Stomach (tissue), 4 donors: ENCODE data around the gene ITGB2.

Source experiments
- POLR2A ChIP-seq, 4 donors: fragments of 450-650 bp; IDR thresholded peaks; one replicate each; pipeline ENCODE4 v1.6.1; 2016; ENCODE audit warnings: antibody characterized with exemption in 4 of 4, control low read depth in 2 of 4, mild to moderate bottlenecking in 1 of 4, moderate library complexity in 1 of 4
- TF ChIP-seq, protein P1 (sequence below), 7 experiments: fragments of 450-650 bp in 4 of 7; fragments of 200-600 bp in 3 of 7; sonication (generic) in 3 of 7; IDR thresholded peaks; one replicate each; pipeline ENCODE4 v1.5.1; 2016 to 2019; ENCODE audit warnings: antibody characterized with exemption in 7 of 7, control low read depth in 2 of 7, mild to moderate bottlenecking in 1 of 7

DNA sequence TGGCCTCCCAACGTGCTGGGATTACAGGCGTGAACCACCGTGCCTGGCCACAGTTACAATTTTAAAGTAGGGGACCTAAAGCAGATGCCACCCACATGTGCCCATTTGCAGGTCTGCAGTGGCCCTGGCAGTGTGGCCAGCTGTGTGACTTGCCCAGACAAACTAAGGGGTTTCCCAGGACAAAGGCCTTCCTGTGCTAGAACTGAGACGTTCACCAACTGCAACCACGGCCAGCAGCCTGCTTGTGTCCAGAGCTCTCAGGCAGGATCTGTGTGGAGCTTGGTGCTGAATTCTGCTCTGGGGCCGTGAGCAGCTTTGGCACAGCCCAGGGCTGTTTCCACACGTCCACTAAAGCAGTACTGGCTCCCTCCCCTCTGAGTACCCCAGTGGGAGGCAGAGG, 36.6 kb downstream of the ITGB2 start:
- TF ChIP-seq, protein P1, sequence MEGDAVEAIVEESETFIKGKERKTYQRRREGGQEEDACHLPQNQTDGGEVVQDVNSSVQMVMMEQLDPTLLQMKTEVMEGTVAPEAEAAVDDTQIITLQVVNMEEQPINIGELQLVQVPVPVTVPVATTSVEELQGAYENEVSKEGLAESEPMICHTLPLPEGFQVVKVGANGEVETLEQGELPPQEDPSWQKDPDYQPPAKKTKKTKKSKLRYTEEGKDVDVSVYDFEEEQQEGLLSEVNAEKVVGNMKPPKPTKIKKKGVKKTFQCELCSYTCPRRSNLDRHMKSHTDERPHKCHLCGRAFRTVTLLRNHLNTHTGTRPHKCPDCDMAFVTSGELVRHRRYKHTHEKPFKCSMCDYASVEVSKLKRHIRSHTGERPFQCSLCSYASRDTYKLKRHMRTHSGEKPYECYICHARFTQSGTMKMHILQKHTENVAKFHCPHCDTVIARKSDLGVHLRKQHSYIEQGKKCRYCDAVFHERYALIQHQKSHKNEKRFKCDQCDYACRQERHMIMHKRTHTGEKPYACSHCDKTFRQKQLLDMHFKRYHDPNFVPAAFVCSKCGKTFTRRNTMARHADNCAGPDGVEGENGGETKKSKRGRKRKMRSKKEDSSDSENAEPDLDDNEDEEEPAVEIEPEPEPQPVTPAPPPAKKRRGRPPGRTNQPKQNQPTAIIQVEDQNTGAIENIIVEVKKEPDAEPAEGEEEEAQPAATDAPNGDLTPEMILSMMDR (IDR thresholded peaks at IDR 0.05), result no peak
- TF ChIP-seq POLR2A (IDR thresholded peaks at IDR 0.05), result no peak
